ENCODE data around the gene LZTFL1.
"Not testable (repeated sequence)": the region's sequence is repeated elsewhere in the genome, so short reads cannot be mapped to it uniquely, and the experiment has no call there.

Gene LZTFL1

DNA sequence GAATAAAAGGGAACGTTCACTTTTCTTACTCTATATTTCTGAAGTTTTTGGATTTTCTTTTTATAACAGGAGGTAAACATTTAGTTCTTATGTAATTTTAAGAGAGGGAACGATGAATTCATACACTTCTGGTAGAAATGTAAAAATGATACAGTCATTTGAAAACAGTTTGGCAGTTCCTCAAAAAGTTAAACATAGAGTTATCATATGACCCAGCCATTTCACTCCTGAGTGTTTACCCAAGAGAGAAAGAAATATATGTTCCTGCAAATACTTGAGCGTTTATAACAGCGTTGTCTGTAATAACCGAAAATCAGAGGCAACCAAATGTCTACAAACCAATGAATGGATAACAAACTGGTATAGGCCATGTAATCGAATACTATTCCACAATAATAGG is 23.6 kb upstream of the LZTFL1 start:
- DNase-seq (ENCODE audit: low read depth): no peak

GRCh38 chr3:45864760-45865519 is 23.0 kb upstream of the LZTFL1 start:
- no peak overlapping the region for H3K4me3 ChIP-seq (ENCODE audit: control insufficient read depth, low read depth, low read length)
- no peak for DNase-seq (ENCODE audit: low read depth)
- TF ChIP-seq, protein P1, sequence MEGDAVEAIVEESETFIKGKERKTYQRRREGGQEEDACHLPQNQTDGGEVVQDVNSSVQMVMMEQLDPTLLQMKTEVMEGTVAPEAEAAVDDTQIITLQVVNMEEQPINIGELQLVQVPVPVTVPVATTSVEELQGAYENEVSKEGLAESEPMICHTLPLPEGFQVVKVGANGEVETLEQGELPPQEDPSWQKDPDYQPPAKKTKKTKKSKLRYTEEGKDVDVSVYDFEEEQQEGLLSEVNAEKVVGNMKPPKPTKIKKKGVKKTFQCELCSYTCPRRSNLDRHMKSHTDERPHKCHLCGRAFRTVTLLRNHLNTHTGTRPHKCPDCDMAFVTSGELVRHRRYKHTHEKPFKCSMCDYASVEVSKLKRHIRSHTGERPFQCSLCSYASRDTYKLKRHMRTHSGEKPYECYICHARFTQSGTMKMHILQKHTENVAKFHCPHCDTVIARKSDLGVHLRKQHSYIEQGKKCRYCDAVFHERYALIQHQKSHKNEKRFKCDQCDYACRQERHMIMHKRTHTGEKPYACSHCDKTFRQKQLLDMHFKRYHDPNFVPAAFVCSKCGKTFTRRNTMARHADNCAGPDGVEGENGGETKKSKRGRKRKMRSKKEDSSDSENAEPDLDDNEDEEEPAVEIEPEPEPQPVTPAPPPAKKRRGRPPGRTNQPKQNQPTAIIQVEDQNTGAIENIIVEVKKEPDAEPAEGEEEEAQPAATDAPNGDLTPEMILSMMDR (IDR thresholded peaks at IDR 0.05; ENCODE audit: control insufficient read depth, insufficient read depth, low read depth, low read length, missing control alignments): no peak

More for the DNA sequence above, 23.6 kb upstream of the LZTFL1 start:
- no peak overlapping the region for H3K4me3 ChIP-seq (ENCODE audit: control insufficient read depth, low read depth, low read length)
- TF ChIP-seq, protein P1 (IDR thresholded peaks at IDR 0.05; ENCODE audit: control insufficient read depth, insufficient read depth, low read depth, low read length, missing control alignments): no peak

GRCh38 chr3:45861043-45861719 is 19.3 kb upstream of the LZTFL1 start:
- H3K4me3 ChIP-seq (ENCODE audit: control insufficient read depth, low read depth, low read length): no peak overlapping the region
- TF ChIP-seq, protein P1 (IDR thresholded peaks at IDR 0.05; ENCODE audit: control insufficient read depth, insufficient read depth, low read depth, low read length, missing control alignments): no peak
- no peak for DNase-seq (ENCODE audit: low read depth)

GRCh38 chr3:45860481-45860880 is 18.6 kb upstream of the LZTFL1 start:
- no peak overlapping the region for H3K4me3 ChIP-seq (ENCODE audit: control insufficient read depth, low read depth, low read length)
- TF ChIP-seq, protein P1 (IDR thresholded peaks at IDR 0.05; ENCODE audit: control insufficient read depth, insufficient read depth, low read depth, low read length, missing control alignments): no peak
- no peak for DNase-seq (ENCODE audit: low read depth)

- DNase-seq (ENCODE audit: low read depth): no peak
- TF ChIP-seq, protein P1 (IDR thresholded peaks at IDR 0.05; ENCODE audit: control insufficient read depth, insufficient read depth, low read depth, low read length, missing control alignments): no peak
- no peak overlapping the region for H3K4me3 ChIP-seq (ENCODE audit: control insufficient read depth, low read depth, low read length)
Measured at GRCh38 chr3:45858809-45859543, 17.1 kb upstream of the LZTFL1 start.

DNA sequence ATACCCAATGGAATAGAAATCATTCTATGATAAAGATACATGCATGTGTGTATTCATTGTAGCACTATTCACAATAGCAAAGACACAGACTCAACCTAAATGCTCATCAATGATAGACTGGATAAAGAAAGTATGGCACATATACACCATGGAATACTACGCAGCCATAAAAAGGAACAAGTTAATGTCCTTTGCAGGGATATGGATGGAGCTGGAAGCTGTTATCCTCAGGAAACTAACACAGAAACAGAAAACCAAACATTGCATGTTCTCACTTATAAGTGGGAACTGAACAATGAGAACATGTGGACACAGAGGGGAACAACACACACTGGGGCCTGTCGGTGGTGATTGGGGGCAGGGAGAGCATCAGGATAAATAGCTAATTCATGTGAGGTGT is 15.1 kb upstream of the LZTFL1 start:
- not testable (repeated sequence) for H3K4me3 ChIP-seq (ENCODE audit: control insufficient read depth, low read depth, low read length); DNase-seq (ENCODE audit: low read depth)

DNA sequence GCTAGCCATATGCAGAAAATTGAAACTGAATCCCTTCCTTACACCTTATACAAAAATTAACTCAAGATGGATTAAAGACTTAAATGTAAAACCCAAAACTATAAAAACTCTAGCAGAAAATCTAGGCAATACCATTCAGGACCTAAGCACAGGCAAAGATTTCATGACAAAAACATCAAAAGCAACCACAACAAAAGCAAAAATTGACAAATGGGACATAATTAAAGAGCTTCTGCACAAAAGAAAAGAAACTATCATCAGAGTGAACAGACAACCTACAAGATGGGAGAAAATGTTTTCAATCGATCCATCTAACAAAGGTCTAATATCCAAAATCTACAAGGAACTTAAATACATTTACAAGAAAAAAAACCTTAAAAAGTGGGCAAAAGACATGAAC is 14.4 kb upstream of the LZTFL1 start:
- DNase-seq (ENCODE audit: low read depth); H3K4me3 ChIP-seq (ENCODE audit: control insufficient read depth, low read depth, low read length): not testable (repeated sequence)
